ENCODE data around the gene OR10V1.

Gene OR10V1

GRCh38 chr11:59668188-59668949 lies 45.3 kb downstream of the OR10V1 start:
- DNase-seq, result peak; percentile 41

DNA sequence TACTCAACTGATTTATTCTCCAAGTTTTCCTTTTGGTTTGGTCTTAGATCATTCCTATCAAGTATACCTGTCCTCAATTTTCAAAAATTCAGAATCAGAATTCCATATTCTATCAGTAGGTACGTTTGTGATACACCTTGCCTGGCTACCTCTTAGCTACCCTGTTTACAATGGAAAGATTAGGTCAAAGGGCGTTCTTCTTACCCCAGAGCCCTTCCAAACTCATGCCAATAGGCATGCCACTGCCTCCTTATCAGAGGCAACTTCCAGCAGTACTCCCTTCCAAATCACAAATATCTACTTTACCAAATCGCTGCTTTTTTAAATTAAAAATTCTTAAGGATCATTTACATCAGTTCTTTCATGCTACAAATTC lies 45.8 kb downstream of the OR10V1 start:
- no peak for DNase-seq

- no peak for DNase-seq
These were observed 46.7 kb downstream of the OR10V1 start for GRCh38 chr11:59666969-59667368.
